OCI-LY7 (cell line): ENCODE results near the gene KLRK1. TPM values are rescaled to one million over a fixed set of nuclear protein-coding genes. Genes with fewer than 3 reads are reported as not detected.

Source experiments
- BruUV-seq: library from RNA; stranded (reverse); fragments of 400-500 nt; replicated peaks from 2 replicates; lab custom pipeline; 2021; lab: Mats Ljungman, UMichigan
- CTCF ChIA-PET: fragments of 300-600 bp; sonication (Branson Sonifier 250); formaldehyde crosslinking; loops from one replicate; lab custom pipeline; 2022; ENCODE audit warnings: antibody characterized with exemption; ENCODE audit not compliant: unreplicated experiment; lab: Charles Lee
- POLR2A ChIA-PET: fragments of 300-600 bp; sonication (Branson Sonifier 250); formaldehyde crosslinking; loops from one replicate; lab custom pipeline; 2022; ENCODE audit warnings: antibody characterized with exemption; lab: Charles Lee
- DNase-seq: peaks from one replicate; pipeline ENCODE4 v3.0.0-alpha.2; 2015; ENCODE audit warnings: low spot score
- H2AFZ ChIP-seq: fragments of 200-600 bp; sonication (generic), shearing (Covaris generic); 2 replicates; pipeline ENCODE4 v1.6.1; 2014; ENCODE audit warnings: mild to moderate bottlenecking, antibody characterized with exemption, low read length, moderate library complexity
- H3K27ac ChIP-seq: fragments of 200-600 bp; sonication (generic); 2 replicates; pipeline ENCODE4 v1.5.1; 2014; ENCODE audit warnings: mixed run types, low read depth, mild to moderate bottlenecking, moderate library complexity, low read length, inconsistent platforms; ENCODE audit not compliant: poor library complexity, severe bottlenecking
- H3K36me3 ChIP-seq: fragments of 200-600 bp; sonication (generic); 2 replicates; pipeline ENCODE4 v1.6.1; 2014; ENCODE audit warnings: mild to moderate bottlenecking, antibody characterized with exemption, low read length, moderate library complexity, mixed read lengths; ENCODE audit not compliant: insufficient read depth
- H3K4me1 ChIP-seq: fragments of 200-600 bp; sonication (generic); 2 replicates; pipeline ENCODE4 v1.5.1; 2014; ENCODE audit warnings: mild to moderate bottlenecking, low read length; ENCODE audit not compliant: insufficient read depth, poor library complexity, severe bottlenecking
- H3K4me2 ChIP-seq: fragments of 200-600 bp; sonication (generic); 2 replicates; pipeline ENCODE4 v1.6.1; 2014; ENCODE audit warnings: mild to moderate bottlenecking, low read length
- H3K4me3 ChIP-seq: fragments of 200-600 bp; sonication (generic); 2 replicates; pipeline ENCODE4 v1.5.1; 2014; ENCODE audit warnings: mild to moderate bottlenecking, low read depth, low read length; ENCODE audit not compliant: poor library complexity, severe bottlenecking
- H3K79me2 ChIP-seq: fragments of 200-600 bp; sonication (generic); 2 replicates; pipeline ENCODE4 v1.6.1; 2016; ENCODE audit warnings: low read depth, mild to moderate bottlenecking, low read length, moderate library complexity, mixed read lengths; ENCODE audit not compliant: insufficient read depth
- H3K9me2 ChIP-seq: fragments of 200-600 bp; sonication (generic); 2 replicates; pipeline ENCODE4 v1.6.1; 2016; ENCODE audit warnings: mild to moderate bottlenecking, low read length, mixed read lengths; ENCODE audit not compliant: insufficient read depth
- H3K9me3 ChIP-seq: fragments of 200-600 bp; sonication (generic); 2 replicates; pipeline ENCODE4 v1.6.1; 2014; ENCODE audit warnings: mild to moderate bottlenecking, mixed run types, low read length, mixed read lengths
- H4K20me1 ChIP-seq: fragments of 200-600 bp; sonication (generic); 2 replicates; pipeline ENCODE4 v1.6.1; 2014; ENCODE audit warnings: mild to moderate bottlenecking, antibody characterized with exemption, low read length, moderate library complexity, mixed read lengths; ENCODE audit not compliant: insufficient read depth
- CTCF ChIP-seq: fragments of 200-600 bp; sonication (generic); conservative IDR thresholded peaks from 2 replicates; pipeline ENCODE4 v1.5.1; 2014; ENCODE audit warnings: mild to moderate bottlenecking, antibody characterized with exemption, low read length, moderate library complexity, mixed read lengths
- EZH2phosphoT487 ChIP-seq: fragments of 200-600 bp; sonication (generic); IDR thresholded peaks from 2 replicates; pipeline ENCODE4 v1.6.1; 2018; ENCODE audit warnings: low read depth, borderline replicate concordance, mild to moderate bottlenecking, mixed run types, antibody characterized with exemption, low read length, moderate library complexity, mixed read lengths
- intact Hi-C: fragments of 100-400 bp; cut with micrococcal nuclease; formaldehyde crosslinking; loops from one replicate; pipeline ENCODE4 v1.10.0; 2022; ENCODE audit not compliant: unreplicated experiment
- total RNA-seq, 2 experiments: library from RNA; depleted of rRNA in 1 of 2; stranded (reverse); fragments of >200 nt in 1 of 2; shearing (Covaris generic) in 1 of 2; gene quantifications; 2 replicates each; pipeline ENCODE4 v1.2.3, GENCODE V29; 2014 to 2022

KLRK1 gene
- total RNA-seq, 2 experiments from 2014 or later, result 26.6 to 35.7 TPM

DNA sequence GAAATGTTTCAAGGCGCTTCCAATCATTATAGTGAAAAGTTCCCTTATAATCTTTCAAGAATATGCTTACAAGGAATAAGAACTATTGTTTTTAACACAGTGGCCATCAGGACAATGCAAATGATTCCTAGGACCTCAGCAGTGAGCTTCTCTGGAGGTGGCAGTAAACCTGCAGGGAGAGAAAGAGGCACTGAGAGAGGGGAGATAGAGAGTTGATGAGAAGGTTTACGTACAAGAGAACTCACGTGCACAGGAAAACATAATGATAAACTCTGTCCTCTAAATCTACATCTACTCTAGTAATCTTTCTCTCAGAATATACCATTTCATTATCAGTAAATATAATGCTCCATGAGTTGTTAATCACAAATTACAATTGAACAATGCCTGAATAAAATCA, 19.0 kb upstream of the KLRK1 start:
- POLR2A ChIA-PET, result interaction anchor here (0.6 kb wide), 1 partner anchor 11 kb away, joined by 5 read pairs; no protein-coding TSS in a partner anchor
- H3K9me3 ChIP-seq, result peaks cover 24% of the 10 kb centered on the region
- intact Hi-C loops, result loop anchor here (2.0 kb wide), 2 partner anchors 14 to 42 kb away; no protein-coding TSS in a partner anchor

DNA sequence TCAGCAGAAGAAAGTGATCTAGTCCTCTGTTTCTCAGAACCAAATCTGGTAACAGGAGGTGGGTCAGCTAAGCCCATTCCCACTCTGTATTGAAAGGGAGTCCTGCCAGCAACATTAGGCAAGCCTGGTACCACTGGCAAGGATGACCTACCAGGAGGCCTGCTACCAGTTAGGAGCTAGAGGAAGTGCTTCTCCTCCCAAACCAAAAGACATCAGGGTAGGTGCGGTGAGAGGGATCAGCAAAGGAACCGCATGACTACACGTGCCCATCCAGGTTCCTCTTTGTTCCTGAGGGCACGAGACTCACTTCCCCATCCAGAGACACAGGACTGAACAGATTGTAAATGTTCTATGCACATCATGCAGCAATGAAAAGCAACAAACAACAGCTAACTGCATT, 16.9 kb upstream of the KLRK1 start:
- H3K4me2 ChIP-seq, result peak overlapping the region; percentile 79
- H3K9me2 ChIP-seq, result no peaks in the 10 kb centered on the region
- POLR2A ChIA-PET, result interaction anchor here (1.0 to 2.0 kb wide), 6 partner anchors 10 to 56 kb away, joined by 3 to 26 read pairs (median 5); no protein-coding TSS in a partner anchor
- peaks cover 72% of the 10 kb centered on the region for H3K79me2 ChIP-seq
- H2AFZ ChIP-seq, result peak overlapping the region; percentile 21
- peak overlapping the region; percentile 73 for H3K4me3 ChIP-seq
- H3K36me3 ChIP-seq, result peaks cover 43% of the 10 kb centered on the region
- CTCF ChIA-PET, result interaction anchor here (1.0 to 1.3 kb wide), 2 partner anchors 9 to 10 kb away, joined by 3 to 4 read pairs; no protein-coding TSS in a partner anchor
- H3K9me3 ChIP-seq, result peaks cover 22% of the 10 kb centered on the region
- intact Hi-C loops, result no loop called here
- H4K20me1 ChIP-seq, result no peaks in the 10 kb centered on the region
- TF ChIP-seq EZH2phosphoT487 (no peak), CTCF (no peak)
- H3K4me1 ChIP-seq, result peaks cover 44% of the 10 kb centered on the region
- BruUV-seq, result no TSS peak
- peak overlapping the region; percentile 86 for H3K27ac ChIP-seq
- DNase-seq, result peak; percentile 66

More for the DNA sequence above, 19.0 kb upstream of the KLRK1 start:
- CTCF ChIA-PET, result no interaction called here
- Histone ChIP-seq H3K9me2 (no peaks in the 10 kb centered on the region), H4K20me1 (no peaks in the 10 kb centered on the region), H3K4me1 (peaks cover 47% of the 10 kb centered on the region), H3K4me2 (peak overlapping the region; percentile 79), H3K79me2 (peaks cover 51% of the 10 kb centered on the region), H3K27ac (peak overlapping the region; percentile 86), H2AFZ (peak overlapping the region; percentile 36; the same call in 1 of the 2 replicates), H3K4me3 (peak overlapping the region; percentile 73), H3K36me3 (peaks cover 33% of the 10 kb centered on the region)
- DNase-seq, result peak; percentile 51
- no peak for TF ChIP-seq EZH2phosphoT487
- no peak; the same call in 1 of the 2 replicates for TF ChIP-seq CTCF
- BruUV-seq, result TSS peak; percentile 72

DNA sequence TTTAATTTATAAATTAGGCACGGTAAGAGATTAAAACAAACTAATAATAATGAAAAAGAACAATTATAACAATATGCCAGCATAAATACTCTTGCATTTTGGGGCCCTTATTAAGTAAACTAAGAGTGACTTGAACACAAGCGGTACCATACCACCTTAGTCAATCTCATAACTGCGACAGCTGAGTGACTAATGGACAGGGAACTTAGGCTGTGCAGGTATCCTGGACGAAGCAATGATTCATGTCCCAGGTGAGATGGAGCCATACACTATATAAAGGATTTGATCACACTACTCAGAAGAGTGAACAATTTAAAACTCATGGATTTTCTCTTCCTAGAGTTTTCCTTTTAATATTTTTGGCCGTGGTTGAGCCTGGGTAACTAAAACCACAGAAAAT, 15.5 kb upstream of the KLRK1 start:
- Histone ChIP-seq H3K79me2 (peaks cover 75% of the 10 kb centered on the region), H2AFZ (no peak overlapping the region), H3K4me1 (peaks cover 34% of the 10 kb centered on the region), H4K20me1 (no peaks in the 10 kb centered on the region), H3K4me3 (no peak overlapping the region), H3K9me3 (peaks cover 22% of the 10 kb centered on the region), H3K4me2 (no peak overlapping the region), H3K9me2 (no peaks in the 10 kb centered on the region), H3K27ac (no peak overlapping the region), H3K36me3 (peaks cover 57% of the 10 kb centered on the region)
- DNase-seq, result no peak
- no peak for TF ChIP-seq EZH2phosphoT487
- no peak for TF ChIP-seq CTCF
- BruUV-seq, result no TSS peak
- POLR2A ChIA-PET, result interaction anchor here (0.6 to 1.2 kb wide), 2 partner anchors 31 to 188 kb away, joined by 3 read pairs; no protein-coding TSS in a partner anchor
- intact Hi-C loops, result no loop called here
- CTCF ChIA-PET, result no interaction called here
